GM21717 (cell line): ENCODE data around the gene ANKFY1.
A peak's percentile ranks its signal among the peaks of the same experiment; 100 is the strongest.

Experiments
- ATAC-seq: cut with Tn5 transposase; IDR thresholded peaks from one replicate; pipeline ENCODE4 v1.9.1; 2021; ENCODE audit warnings: mild to moderate bottlenecking, moderate library complexity; ENCODE audit not compliant: unreplicated experiment

Gene ANKFY1, protein sequence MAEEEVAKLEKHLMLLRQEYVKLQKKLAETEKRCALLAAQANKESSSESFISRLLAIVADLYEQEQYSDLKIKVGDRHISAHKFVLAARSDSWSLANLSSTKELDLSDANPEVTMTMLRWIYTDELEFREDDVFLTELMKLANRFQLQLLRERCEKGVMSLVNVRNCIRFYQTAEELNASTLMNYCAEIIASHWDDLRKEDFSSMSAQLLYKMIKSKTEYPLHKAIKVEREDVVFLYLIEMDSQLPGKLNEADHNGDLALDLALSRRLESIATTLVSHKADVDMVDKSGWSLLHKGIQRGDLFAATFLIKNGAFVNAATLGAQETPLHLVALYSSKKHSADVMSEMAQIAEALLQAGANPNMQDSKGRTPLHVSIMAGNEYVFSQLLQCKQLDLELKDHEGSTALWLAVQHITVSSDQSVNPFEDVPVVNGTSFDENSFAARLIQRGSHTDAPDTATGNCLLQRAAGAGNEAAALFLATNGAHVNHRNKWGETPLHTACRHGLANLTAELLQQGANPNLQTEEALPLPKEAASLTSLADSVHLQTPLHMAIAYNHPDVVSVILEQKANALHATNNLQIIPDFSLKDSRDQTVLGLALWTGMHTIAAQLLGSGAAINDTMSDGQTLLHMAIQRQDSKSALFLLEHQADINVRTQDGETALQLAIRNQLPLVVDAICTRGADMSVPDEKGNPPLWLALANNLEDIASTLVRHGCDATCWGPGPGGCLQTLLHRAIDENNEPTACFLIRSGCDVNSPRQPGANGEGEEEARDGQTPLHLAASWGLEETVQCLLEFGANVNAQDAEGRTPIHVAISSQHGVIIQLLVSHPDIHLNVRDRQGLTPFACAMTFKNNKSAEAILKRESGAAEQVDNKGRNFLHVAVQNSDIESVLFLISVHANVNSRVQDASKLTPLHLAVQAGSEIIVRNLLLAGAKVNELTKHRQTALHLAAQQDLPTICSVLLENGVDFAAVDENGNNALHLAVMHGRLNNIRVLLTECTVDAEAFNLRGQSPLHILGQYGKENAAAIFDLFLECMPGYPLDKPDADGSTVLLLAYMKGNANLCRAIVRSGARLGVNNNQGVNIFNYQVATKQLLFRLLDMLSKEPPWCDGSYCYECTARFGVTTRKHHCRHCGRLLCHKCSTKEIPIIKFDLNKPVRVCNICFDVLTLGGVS

DNA sequence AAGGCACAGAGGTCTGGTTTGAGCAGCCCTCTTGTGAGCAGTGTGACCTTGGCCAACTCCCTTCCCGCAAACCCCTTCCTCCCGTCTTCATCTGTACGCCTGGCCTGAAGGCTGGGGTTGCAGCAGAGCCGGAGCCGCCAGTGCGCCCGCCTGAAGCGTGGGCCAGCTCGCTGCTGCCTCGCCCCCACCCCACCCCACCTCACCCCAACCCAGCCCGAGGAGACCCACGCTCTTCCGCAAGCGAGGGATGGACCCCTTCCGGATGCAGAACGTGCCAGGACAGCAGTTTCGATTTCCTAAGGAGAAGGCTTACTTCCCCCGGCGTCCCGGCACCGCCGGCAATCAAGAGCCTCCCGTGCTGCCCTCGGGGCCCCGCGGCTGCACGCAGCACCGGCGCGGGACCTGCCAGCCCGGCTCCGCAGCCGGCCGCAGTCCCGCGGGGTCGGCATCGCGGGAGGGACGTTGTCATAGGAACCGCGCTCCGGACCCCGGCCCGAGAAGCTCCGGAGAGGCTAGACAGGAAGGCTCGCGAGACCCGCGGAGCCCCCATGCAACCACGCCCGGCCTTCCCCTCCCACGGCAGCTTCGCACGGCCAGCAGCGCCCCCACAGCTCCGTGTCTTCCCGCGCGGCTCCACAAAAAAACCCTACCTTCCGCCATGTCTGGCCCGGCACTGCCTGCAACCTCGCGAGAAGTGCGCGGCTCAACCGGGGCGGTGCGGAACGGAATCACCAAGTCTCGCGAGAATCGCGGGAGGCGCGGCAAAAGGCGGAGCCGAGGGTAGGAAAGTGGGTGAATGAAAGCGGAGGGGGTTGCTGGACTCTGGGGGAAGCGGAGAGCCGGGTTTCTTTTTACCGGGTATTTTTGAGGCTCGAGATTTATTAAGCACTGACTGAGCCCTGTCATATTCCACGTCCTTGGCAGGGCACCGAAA is at the start of gene ANKFY1:
Gene ANKFY1 (minus strand): TSS at position 698 of the 934 bp plus-strand sequence. CDS start 38 bp downstream, at position 660.
- peak; percentile 76 for ATAC-seq

DNA sequence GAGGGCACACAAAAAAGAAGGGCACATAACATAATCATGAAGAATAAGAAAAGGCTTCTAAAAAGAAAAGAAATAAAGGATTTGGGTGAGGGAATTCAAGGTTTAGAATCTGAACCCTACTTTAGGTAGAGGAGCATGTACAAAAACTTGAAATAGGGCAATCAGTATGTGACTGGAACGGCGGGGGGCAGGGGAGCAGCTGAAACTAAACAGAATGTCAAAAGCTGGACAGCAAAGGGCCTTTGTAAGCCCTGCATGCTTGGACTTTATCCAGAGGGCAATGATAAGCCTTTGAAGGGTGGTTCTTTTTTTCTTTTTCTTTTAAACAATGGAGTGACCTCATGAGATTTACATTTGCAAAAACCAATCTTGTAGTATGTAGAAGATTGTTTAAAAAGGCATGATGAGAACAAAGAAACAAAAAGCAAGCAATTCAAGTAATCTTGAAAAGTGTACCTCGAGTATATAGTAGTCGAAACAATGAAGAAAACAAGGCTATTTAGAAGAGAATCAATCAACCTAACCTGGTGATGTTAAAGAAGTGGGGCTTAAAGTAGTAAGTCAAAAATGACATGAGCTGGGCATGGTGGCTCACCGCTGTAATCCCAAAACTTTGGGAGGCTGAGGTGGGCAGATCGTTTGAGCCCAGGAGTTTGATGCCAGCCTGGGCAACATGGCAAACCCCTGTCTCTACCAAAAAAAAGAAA is 46.7 kb upstream of the ANKFY1 start:
- no peak for ATAC-seq

DNA sequence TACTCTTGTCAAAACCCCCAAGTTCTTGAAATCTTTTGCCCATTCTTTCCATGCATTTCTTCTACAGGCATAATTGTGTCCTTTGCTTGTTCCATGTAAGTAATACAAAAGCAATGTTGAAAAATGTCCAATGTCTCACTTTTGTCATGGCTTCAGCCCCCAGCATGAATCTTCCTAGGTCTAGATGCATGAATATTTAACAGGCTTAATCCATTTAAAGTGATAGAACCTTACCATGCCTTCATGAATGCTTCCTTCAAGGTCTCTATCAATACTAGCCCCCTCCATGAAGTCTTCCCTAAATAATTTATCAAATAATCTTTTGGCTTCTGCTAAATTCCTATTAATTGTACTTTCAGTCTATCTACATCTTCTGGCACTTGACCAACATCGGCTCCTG is 46.1 kb upstream of the ANKFY1 start:
- ATAC-seq = no peak

DNA sequence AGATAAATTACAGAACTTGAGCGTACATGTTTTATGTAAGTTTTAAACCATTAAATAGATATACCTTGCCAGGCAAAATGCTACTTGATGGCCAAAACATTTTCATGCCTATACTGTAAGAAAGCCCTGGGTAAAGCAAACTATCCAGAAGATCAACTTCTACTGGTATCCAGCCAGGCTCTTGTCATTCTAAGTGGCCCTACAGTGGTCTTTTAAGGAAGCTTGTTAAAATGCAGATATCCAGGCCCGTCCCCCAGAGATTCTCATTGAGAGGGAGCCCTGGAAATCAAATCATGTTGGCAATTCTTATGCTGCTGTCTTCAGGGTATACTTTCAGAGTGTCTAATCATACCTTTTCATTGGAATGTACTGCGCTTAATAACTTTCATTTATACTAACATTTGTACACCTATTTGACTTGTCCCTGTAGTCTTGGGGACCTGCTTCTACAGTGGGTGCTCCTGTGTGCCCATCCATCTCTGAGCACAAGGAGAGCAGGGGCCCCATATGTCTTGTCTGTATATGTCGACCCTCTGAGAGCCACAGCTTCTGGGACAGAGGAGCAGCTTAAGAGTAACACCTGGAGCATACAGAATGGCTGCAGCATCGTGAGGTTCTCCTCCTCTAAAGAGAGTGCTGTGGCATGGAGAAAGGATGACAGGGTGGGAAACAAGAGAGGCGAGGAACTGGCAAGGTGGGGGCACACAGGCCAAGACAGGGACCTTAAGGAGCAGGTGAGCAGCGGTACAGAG is 43.6 kb upstream of the ANKFY1 start:
- no peak for ATAC-seq

DNA sequence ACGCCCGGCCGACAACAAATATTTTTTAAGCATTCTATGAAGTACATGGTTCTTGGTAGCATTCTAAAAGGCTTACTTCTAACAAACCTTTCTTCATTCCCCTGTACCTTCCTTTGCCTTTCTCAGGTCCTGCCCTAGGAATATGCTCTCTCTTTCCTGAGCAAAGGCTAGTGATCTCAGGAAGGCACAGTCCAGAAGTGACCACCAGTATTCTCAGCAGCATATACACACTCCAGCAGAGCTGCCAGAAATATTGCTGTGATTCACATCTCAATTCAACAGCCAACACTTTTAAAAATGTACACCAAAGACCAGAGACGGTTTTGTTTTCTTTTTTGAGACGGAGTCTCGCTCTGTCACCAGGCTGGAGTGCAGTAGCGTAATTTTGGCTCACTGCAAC is 41.4 kb upstream of the ANKFY1 start:
- no peak for ATAC-seq

DNA sequence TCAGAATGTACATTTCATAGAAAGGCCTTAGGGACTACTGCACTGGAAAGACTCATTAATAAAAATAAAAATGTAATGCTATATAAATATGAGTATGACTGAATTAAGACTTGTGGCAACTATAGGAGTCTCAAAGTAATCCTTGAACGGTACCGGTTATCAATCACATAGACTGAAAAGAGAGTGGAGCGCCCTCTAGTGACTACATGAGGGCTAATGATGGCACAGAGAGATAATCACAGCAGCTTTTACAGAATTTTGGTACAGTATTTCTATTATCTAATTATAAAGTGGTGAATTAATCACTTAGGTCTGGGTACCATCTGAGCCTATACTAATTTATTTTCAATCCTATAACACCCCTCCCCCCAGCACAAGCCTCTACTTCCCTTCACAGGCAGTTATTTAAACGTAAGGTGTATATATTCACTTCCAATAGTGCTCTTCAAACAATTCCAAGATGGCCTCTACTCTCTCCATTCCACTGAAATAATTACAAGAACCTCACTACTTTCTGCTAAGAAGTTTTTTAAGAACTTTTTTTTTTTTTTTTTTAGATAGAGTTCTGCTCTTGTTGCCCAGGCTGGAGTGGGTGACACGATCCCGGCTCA is 40.7 kb upstream of the ANKFY1 start:
- no peak for ATAC-seq

DNA sequence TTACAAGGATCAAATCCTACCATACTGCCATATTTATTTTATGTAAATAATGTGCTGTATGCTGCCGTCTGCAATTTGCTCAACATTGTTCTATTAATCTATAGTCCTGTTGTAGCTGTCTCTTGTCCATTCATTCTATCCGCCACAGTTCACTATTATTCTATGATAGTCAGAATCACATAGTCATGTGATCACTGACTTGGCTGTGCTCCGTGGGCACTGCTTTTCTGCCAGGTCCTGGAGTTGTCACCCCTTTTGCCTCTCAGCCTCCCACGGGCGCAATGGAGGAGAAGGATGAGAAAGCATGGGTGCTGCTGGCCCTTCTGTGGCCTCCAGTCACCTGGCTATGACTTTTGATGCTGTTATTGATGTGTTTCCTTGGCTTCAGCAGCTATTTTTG is 37.3 kb upstream of the ANKFY1 start:
- ATAC-seq = no peak

DNA sequence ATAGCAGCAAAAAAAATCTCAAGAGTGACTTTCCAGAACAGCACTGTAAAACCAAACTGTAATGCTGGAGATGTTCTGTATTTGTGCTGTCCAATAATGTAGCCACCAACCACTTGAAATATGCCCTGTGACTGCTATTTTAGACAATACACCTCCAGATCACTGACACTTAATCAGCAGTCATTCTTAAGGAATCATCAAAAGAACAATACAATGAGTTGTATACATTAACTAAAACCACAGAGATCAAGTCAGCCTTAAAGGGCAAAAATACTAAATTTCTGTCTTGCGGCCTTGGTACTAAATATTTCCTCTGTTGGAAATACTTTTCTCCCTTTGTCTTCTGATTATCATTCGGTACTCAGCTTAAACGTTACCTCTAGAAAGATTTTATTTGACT is 33.6 kb upstream of the ANKFY1 start:
- ATAC-seq = no peak

DNA sequence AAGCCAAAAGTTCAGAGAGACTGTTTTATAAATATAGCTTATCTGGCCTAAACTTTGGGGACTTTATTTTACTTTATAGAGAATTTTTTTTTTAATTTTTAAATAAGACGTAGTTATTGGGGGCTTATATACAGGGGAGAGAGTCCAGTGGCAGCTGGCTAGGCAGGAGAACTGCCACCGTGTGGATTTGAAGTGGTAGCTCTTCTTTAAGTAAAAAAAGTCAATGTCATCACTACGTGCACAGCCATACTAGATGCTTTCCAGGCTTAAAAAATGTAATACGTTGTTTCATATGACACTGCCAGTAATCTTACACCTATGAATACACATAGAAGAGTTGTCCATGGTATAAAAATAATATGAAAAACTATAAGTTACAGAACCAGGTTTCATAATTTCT is 31.9 kb upstream of the ANKFY1 start:
- ATAC-seq = no peak

DNA sequence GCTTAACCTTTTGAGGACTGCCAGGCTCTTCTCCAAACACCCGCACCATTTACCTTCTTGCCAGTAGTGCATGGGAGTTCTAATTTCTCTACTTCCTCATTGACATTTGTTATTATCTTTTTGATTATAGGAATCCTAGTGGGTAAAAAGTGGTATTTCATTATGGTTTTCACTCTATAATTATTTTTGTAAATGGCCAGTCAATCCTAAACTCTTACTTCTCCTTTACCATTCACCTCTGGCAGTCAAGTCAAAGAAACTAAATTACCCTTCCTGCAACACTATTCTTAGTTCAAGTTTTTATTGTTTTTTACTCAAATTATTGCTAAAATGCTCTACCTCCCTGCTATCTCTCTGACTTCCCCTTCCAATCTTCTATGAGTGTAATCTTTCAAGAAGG is 29.8 kb upstream of the ANKFY1 start:
- no peak for ATAC-seq

DNA sequence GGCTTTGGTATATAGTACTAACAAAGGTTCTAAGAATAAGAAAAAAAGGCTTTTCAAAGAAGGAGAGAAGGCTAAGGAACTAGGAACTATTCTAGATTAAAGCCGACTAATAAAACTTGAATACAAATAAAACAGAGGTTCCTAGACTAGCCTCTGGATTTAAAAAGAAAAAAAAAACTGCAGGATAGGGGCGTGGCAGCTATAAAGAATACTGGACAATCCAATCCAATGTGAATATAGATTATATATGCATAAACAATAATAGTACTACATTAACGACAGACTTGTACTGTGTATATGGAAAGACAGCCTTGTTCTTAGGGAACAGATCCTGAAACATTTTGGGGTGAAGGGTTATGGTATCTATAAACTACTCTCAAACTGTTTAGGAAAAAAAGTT is 23.9 kb upstream of the ANKFY1 start:
- no peak for ATAC-seq

DNA sequence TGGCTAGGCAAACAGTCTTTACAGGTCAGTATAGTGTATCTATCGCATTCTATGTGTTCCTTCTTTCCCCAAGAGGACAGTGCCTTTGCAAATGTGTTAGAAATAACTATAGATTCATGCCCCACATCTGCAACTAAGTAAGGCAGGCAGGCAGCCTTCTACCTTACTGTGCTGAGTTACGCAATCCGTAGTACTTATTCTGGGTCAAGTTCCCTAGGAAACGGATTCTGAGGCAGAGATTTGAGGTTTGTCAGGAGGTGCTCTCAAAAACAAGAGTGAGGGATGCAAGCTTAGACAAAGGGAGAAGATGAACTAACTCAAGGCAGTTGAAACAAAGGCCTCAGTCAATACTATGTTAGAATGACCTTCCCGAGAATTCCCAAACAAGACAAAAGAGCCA is 12.7 kb upstream of the ANKFY1 start:
- ATAC-seq = no peak

DNA sequence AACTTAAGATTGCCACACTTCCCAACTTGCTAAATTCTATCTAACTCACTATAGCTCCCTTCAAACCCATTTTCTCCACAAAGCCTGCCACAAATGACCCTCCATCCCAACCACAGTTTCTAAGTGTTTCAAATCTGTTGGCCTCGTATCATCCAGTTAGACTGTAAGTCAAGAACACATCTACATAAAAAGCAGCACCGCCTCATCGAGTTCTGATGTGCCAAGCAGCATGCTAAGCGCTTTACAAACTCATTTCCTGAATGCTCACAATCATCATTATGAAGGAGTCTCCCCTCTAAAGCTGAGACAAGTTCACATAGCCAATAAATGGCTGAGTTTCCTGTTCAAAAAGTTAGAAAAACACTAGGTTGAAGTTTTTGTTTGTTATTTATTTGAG is 9.2 kb upstream of the ANKFY1 start:
- ATAC-seq = no peak

DNA sequence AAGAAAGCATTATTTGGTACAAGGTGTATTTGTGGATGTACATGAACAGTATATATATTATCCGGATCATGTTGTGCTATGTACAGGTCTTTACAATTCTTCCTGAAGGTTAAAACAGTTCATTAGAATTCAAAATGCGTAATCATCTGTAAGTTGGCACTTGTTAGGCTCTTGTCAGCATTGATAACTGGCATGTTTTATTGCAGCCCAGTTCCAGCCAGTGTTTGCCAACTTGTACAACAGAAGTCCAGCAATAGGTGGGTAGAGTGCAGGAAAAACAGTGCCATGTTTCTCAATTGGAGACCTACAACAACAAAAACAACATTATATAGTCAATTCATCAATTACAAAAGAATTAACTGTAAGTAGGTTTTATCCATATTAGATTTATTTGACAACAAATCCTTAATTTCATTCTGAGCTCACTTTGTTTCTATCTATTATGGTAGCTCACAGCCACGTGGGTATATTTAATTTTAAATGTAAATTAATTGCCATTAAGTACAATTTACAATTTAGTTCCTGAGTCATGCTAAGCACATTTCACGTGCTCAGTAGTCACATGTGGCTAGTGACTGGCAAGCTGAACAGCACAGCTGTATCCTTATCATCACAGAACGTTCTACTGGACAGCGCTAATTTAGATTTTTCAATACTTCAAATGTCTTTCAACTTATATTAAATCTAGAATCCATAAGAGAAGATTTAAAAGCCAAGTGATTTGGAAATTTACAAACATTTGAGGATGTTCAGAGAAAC is 8.6 kb upstream of the ANKFY1 start:
- no peak for ATAC-seq

DNA sequence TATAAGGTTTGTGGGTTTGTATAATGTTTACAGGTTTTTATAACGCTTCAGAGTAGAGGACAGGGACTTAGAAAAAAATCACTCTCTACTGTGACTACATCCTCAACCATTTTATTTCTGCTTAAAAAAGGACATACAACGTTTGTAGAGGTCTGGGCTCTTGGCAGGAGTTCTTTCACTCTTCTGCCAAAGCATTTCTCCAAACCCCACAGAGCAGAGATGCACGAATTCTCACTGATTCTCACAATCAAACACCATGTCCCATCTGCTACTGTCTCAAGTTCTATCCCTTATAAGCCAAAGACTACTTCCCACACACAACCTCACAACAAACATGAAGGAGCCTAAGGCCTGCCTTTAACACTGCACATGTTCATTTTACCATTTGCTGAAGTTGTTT is 7.0 kb upstream of the ANKFY1 start:
- ATAC-seq = no peak

DNA sequence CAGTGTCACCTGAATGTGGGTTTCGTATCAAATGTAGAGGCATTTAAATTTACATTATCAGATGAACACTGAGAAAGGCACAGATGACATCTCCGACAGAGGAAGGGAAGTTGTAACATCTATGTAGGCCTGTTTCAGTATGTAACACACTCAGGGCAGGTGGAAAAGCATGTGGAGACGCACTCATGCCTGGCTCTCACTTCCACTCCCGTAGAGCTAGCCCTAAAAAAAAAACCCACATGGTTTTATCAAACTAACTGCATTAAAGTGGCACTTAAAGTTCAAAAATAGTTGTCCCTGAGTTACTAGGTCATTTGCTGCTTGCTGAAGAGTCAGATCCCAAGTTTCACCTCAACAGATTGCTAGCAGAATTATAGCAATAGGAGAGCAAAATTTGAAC is 6.1 kb upstream of the ANKFY1 start:
- no peak for ATAC-seq

DNA sequence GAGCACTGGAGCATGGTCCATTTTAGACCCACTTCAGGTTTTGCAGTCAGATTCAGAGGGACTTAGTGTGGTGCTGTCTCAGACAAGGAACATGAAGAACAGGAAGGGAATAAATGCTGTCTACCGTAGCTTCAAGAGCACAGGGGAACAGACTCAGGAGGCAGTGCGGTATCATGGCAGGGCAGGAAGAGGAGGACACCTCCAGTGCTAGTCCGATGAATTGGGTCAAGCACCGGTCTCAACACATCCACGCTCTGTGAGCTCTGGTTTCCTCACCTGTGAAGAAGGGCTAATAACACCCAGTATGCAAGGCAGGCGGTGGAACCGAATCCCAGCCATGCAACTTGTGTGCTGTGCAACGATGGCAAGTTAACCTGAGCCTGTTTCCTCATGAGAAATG is 3.6 kb upstream of the ANKFY1 start:
- no peak for ATAC-seq

DNA sequence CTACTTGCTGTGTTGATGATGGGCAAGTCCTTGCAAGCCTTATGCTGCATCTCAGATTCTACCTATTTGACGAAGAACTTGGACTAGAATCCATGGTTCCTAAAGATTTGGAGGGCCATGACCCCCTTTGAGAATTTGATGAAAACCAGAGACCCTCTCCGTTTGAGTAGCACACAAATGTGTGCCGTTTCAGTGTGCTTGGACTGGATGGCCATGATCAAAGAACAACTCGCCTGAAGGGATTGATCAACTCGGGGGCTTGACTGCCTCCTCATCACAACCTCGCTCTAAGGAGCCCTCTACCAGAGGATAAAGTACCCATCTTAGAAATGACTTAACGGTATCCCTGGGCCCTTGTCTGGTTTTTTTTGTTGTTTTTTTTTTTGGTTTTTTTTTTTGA is 2.8 kb upstream of the ANKFY1 start:
- no peak for ATAC-seq
